ENCODE data around the gene CHRNA5.
A peak's percentile ranks its signal among the peaks of the same experiment; 100 is the strongest.
"Not testable (repeated sequence)": the region's sequence is repeated elsewhere in the genome, so short reads cannot be mapped to it uniquely, and the experiment has no call there.

Gene CHRNA5

GRCh38 chr15:78565097-78565950 lies at the start of gene CHRNA5:
Gene CHRNA5, plus strand, starts transcription at chr15:78565520. Its CDS starts 200 bp downstream, at chr15:78565720.
- POLR2A ChIA-PET: interaction anchor here (0.5 to 2.1 kb wide), 9 partner anchors 9 to 1520 kb away, joined by 3 to 8 read pairs (median 3); partner anchors contain the start of genes DNAJA4 and PSMA4
- TF ChIP-seq CTCF (IDR thresholded peaks at IDR 0.05; ENCODE audit: control extremely low read depth, extremely low read depth, low read depth, missing control alignments): no peak
- DNase-seq (ENCODE audit: extremely low spot score): peak; percentile 88
- CTCF ChIA-PET: interaction anchor here (1.2 to 3.2 kb wide), 5 partner anchors 11 to 22 kb away, joined by 3 to 16 read pairs (median 6); no protein-coding TSS in a partner anchor

- POLR2A ChIA-PET; CTCF ChIA-PET; DNase-seq (ENCODE audit: extremely low spot score): not testable (repeated sequence)
These were observed 45.3 kb upstream of the CHRNA5 start for GRCh38 chr15:78520035-78520434.

- no peak for TF ChIP-seq CTCF (IDR thresholded peaks at IDR 0.05; ENCODE audit: control extremely low read depth, extremely low read depth, low read depth, missing control alignments)
- ChIA-PET CTCF (no interaction called here), POLR2A (no interaction called here)
- no peak for DNase-seq (ENCODE audit: extremely low spot score)
These were observed 41.1 kb upstream of the CHRNA5 start for GRCh38 chr15:78524230-78524629.

- no peak for DNase-seq (ENCODE audit: extremely low spot score)
- ChIA-PET CTCF (no interaction called here), POLR2A (no interaction called here)
- no peak for TF ChIP-seq CTCF (IDR thresholded peaks at IDR 0.05; ENCODE audit: control extremely low read depth, extremely low read depth, low read depth, missing control alignments)
These were observed 38.0 kb upstream of the CHRNA5 start for GRCh38 chr15:78527325-78527724.

GRCh38 chr15:78533331-78533730 lies 32.0 kb upstream of the CHRNA5 start:
- TF ChIP-seq CTCF (IDR thresholded peaks at IDR 0.05; ENCODE audit: control extremely low read depth, extremely low read depth, low read depth, missing control alignments): no peak
- ChIA-PET POLR2A (no interaction called here), CTCF (interaction anchor here (1.1 kb wide), 1 partner anchor 35 kb away, joined by 3 read pairs; no protein-coding TSS in a partner anchor)
- no peak for DNase-seq (ENCODE audit: extremely low spot score)

- DNase-seq (ENCODE audit: extremely low spot score): no peak
- ChIA-PET CTCF (interaction anchor here (1.0 kb wide), 1 partner anchor 15 kb away, joined by 3 read pairs; no protein-coding TSS in a partner anchor), POLR2A (interaction anchor here (0.7 kb wide), 1 partner anchor 12 kb away, joined by 6 read pairs; no protein-coding TSS in a partner anchor)
- no peak for TF ChIP-seq CTCF (IDR thresholded peaks at IDR 0.05; ENCODE audit: control extremely low read depth, extremely low read depth, low read depth, missing control alignments)
These were observed 29.2 kb upstream of the CHRNA5 start for GRCh38 chr15:78536134-78536533.

All from GM10248 (cell line).